HG02884 (cell line): Measurements from ENCODE around the gene USP17L5.
"Not testable (repeated sequence)": the region's sequence is repeated elsewhere in the genome, so short reads cannot be mapped to it uniquely, and the experiment has no call there.

Experiments
- ATAC-seq: cut with Tn5 transposase; IDR thresholded peaks from one replicate; pipeline ENCODE4 v1.9.1; 2021; ENCODE audit warnings: mild to moderate bottlenecking, moderate library complexity; ENCODE audit not compliant: unreplicated experiment

Gene USP17L5

GRCh38 chr4:9339103-9339502 lies at the start of gene USP17L5:
Gene USP17L5, plus strand, starts transcription at chr4:9339403. Its CDS starts 0 bp downstream, at chr4:9339403.
- not testable (repeated sequence) for ATAC-seq

DNA sequence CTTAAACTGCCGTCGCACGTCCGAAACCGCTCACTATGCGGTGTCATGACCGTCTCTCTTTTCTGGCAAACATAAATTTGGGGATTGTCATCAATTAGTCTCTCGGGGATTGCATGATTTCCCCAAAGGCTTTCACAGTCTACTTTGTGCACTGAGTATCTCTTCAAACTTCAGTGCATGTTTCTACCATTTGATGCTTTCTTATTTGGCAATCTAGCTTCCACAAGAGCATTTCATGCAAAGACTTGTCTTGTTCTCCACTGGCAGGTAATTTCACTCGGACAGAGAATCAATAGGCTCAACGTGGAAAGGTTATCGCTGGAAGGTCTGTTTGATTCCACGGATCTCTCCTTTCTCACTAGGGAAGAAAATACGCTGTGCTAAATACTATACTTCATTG lies 15.0 kb upstream of the USP17L5 start:
- ATAC-seq, result not testable (repeated sequence)

GRCh38 chr4:9324865-9325264 lies 14.3 kb upstream of the USP17L5 start, which contains the start of gene USP17L24:
Gene USP17L24, plus strand, starts transcription at chr4:9325165. Its CDS starts 0 bp downstream, at chr4:9325165.
- not testable (repeated sequence) for ATAC-seq

DNA sequence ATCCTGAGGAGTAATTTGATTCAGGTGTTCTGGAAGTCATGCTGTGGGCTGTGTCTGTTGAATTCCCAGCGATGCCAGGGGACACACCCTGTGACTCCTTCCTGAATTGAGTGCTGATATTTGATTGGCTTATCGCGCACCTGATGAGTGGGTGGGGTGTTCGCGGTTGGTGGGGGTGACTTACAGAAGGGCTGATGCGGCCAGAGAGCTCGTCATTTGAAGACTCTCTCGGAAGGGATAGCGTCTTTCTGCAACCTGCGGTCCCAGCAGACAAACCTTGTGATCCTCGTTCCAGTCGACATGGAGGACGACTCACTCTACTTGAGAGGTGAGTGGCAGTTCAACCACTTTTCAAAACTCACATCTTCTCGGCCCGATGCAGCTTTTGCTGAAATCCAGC lies 9.6 kb upstream of the USP17L5 start, which contains the start of gene USP17L25:
TSS of gene USP17L25 (plus strand) at position 301 of the 400 bp plus-strand sequence. CDS start at position 301, 0 bp downstream.
- not testable (repeated sequence) for ATAC-seq

GRCh38 chr4:9334358-9334757 lies 4.8 kb upstream of the USP17L5 start, which contains the start of gene USP17L26:
Gene USP17L26, plus strand, starts transcription at chr4:9334658. Its CDS starts 0 bp downstream, at chr4:9334658.
- not testable (repeated sequence) for ATAC-seq

GRCh38 chr4:9343848-9344247 lies 4.6 kb downstream of the USP17L5 start, which contains the start of gene USP17L27:
Gene USP17L27, plus strand, starts transcription at chr4:9344148. Its CDS starts 0 bp downstream, at chr4:9344148.
- not testable (repeated sequence) for ATAC-seq

DNA sequence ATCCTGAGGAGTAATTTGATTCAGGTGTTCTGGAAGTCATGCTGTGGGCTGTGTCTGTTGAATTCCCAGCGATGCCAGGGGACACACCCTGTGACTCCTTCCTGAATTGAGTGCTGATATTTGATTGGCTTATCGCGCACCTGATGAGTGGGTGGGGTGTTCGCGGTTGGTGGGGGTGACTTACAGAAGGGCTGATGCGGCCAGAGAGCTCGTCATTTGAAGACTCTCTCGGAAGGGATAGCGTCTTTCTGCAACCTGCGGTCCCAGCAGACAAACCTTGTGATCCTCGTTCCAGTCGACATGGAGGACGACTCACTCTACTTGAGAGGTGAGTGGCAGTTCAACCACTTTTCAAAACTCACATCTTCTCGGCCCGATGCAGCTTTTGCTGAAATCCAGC lies 9.4 kb downstream of the USP17L5 start, which contains the start of gene USP17L28:
TSS of gene USP17L28 (plus strand) at position 301 of the 400 bp plus-strand sequence. CDS start at position 301, 0 bp downstream.
- not testable (repeated sequence) for ATAC-seq

GRCh38 chr4:9350866-9351265 lies 11.7 kb downstream of the USP17L5 start:
- not testable (repeated sequence) for ATAC-seq

DNA sequence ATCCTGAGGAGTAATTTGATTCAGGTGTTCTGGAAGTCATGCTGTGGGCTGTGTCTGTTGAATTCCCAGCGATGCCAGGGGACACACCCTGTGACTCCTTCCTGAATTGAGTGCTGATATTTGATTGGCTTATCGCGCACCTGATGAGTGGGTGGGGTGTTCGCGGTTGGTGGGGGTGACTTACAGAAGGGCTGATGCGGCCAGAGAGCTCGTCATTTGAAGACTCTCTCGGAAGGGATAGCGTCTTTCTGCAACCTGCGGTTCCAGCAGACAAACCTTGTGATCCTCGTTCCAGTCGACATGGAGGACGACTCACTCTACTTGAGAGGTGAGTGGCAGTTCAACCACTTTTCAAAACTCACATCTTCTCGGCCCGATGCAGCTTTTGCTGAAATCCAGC lies 14.1 kb downstream of the USP17L5 start, which contains the start of gene USP17L29:
TSS of gene USP17L29 (plus strand) at position 301 of the 400 bp plus-strand sequence. CDS start at position 301, 0 bp downstream.
- ATAC-seq, result not testable (repeated sequence)

DNA sequence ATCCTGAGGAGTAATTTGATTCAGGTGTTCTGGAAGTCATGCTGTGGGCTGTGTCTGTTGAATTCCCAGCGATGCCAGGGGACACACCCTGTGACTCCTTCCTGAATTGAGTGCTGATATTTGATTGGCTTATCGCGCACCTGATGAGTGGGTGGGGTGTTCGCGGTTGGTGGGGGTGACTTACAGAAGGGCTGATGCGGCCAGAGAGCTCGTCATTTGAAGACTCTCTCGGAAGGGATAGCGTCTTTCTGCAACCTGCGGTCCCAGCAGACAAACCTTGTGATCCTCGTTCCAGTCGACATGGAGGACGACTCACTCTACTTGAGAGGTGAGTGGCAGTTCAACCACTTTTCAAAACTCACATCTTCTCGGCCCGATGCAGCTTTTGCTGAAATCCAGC lies 23.6 kb downstream of the USP17L5 start, which contains the start of gene USP17L30:
TSS of gene USP17L30 (plus strand) at position 301 of the 400 bp plus-strand sequence. CDS start at position 301, 0 bp downstream.
- ATAC-seq, result not testable (repeated sequence)

- ATAC-seq, result not testable (repeated sequence)
Observed at GRCh38 chr4:9379881-9380280, 40.7 kb downstream of the USP17L5 start.

GRCh38 chr4:9381012-9381534 lies 41.9 kb downstream of the USP17L5 start:
- not testable (repeated sequence) for ATAC-seq

DNA sequence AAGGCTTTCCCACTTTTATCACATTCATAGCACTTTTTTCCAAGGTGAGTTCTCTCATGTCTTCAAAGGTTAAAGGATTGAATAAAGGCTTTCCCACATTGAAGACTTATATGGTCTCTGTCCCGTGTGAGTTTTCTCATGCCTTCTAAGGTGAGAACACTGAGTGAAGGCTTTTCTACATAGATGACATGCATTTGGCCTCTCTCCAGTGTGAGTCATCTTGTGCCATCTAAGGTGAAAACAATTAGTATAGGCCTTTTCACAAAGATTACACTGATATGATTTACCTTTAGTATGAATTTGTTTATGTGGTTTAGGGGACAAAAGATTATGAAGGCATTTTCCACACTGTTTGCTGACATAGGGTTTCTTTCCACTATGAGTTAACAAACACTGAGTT lies 44.9 kb downstream of the USP17L5 start:
- ATAC-seq, result no peak

DNA sequence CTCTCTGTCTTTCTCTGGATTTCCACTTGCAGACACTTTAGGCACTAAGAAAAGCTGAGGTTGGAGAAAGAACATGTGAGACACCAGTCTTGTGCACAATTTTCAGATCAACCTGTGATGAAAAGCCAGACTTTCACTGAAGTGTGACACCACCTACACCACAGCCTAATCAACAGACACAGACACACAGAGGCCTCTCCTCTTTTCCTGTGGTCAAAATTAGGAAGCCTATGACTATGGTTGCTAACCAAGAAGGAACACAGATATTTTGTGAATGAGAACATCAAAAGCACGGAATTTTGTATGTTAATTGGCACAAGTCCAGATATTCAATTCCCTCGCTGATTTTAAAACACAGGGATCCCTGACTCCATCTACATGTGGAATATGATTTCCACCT lies 49.8 kb downstream of the USP17L5 start:
- ATAC-seq, result not testable (repeated sequence)
